Measurements from ENCODE around the gene ACY1. TPM values are rescaled to one million over a fixed set of nuclear protein-coding genes. Genes with fewer than 3 reads are reported as not detected.
A peak's percentile ranks its signal among the peaks of the same experiment; 100 is the strongest.

ACY1 gene
- total and polyA plus RNA-seq, 2 of the 13 experiments (the other 11 are each of a cell fraction or from before 2014, with no cell fraction given) = 113 to 162 TPM

DNA sequence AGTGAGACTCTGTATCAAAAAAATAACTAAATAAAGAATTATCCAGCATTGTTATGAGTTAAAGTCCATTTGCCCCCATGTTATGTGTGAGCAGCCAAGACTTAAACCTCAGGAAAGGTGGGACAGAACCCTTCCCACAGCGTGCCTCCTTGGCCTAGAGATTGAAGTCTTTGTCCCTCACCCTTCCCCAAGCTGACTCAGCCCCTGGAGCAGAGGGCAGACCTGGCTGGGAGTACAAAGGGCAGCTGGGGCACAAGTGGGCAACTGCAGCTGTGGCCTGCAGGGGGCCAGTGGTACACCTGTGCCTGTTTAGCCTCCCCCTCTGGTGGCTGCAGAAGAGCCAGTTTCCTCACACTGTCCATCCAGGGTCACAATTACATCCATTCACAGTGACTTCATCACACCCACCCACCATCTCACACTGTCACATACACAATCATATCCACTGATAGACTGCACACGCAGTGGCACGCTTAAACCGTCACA is 940 bp upstream of the ACY1 start (continued):
- TF ChIP-seq, protein P1, sequence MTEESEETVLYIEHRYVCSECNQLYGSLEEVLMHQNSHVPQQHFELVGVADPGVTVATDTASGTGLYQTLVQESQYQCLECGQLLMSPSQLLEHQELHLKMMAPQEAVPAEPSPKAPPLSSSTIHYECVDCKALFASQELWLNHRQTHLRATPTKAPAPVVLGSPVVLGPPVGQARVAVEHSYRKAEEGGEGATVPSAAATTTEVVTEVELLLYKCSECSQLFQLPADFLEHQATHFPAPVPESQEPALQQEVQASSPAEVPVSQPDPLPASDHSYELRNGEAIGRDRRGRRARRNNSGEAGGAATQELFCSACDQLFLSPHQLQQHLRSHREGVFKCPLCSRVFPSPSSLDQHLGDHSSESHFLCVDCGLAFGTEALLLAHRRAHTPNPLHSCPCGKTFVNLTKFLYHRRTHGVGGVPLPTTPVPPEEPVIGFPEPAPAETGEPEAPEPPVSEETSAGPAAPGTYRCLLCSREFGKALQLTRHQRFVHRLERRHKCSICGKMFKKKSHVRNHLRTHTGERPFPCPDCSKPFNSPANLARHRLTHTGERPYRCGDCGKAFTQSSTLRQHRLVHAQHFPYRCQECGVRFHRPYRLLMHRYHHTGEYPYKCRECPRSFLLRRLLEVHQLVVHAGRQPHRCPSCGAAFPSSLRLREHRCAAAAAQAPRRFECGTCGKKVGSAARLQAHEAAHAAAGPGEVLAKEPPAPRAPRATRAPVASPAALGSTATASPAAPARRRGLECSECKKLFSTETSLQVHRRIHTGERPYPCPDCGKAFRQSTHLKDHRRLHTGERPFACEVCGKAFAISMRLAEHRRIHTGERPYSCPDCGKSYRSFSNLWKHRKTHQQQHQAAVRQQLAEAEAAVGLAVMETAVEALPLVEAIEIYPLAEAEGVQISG (CRISPR knock-in tag; IDR thresholded peaks at IDR 0.05) = peak; percentile 66
- TF ChIP-seq MTA1 (CRISPR knock-in tag; IDR thresholded peaks at IDR 0.05; ENCODE audit: borderline replicate concordance) (no peak), ZNF776 (CRISPR knock-in tag; IDR thresholded peaks at IDR 0.05) (no peak), ZNF430 (CRISPR knock-in tag; IDR thresholded peaks at IDR 0.05) (peak; percentile 71), ADNP (CRISPR knock-in tag; IDR thresholded peaks at IDR 0.05) (peak; percentile 35; the same call in 1 of the 2 replicates), ZNF614 (CRISPR knock-in tag; IDR thresholded peaks at IDR 0.05; ENCODE audit: borderline replicate concordance) (peak; percentile 64; the same call in 1 of the 2 replicates), MAFK (conservative IDR thresholded peaks at IDR 0.05 in 1 of 2, IDR thresholded peaks at IDR 0.05 in 1 of 2; ENCODE audit: low read length in 2 of 2) (peak; percentile 63 to 75), CHCHD3 (CRISPR knock-in tag; IDR thresholded peaks at IDR 0.05) (no peak), NRL (CRISPR knock-in tag; IDR thresholded peaks at IDR 0.05; ENCODE audit: borderline replicate concordance) (no peak), ZBTB49 (CRISPR knock-in tag; IDR thresholded peaks at IDR 0.05; ENCODE audit: borderline replicate concordance) (no peak), BRD4 (CRISPR knock-in tag; IDR thresholded peaks at IDR 0.05) (no peak), ZNF34 (CRISPR knock-in tag; IDR thresholded peaks at IDR 0.05; ENCODE audit: borderline replicate concordance) (no peak), ZNF788 (CRISPR knock-in tag; IDR thresholded peaks at IDR 0.05; ENCODE audit: borderline replicate concordance) (peak; percentile 59; the same call in 1 of the 2 replicates), PHF21A (CRISPR knock-in tag; IDR thresholded peaks at IDR 0.05) (peak; percentile 76; the same call in 1 of the 2 replicates), ZMYM2 (CRISPR knock-in tag; IDR thresholded peaks at IDR 0.05) (peak; percentile 83), WIZ (CRISPR knock-in tag; IDR thresholded peaks at IDR 0.05) (no peak), ELF1 (CRISPR knock-in tag; IDR thresholded peaks at IDR 0.05) (no peak), PHF5A (CRISPR knock-in tag; IDR thresholded peaks at IDR 0.05; ENCODE audit: low read depth, unreplicated experiment) (peak; percentile 94), ZNF615 (CRISPR knock-in tag; IDR thresholded peaks at IDR 0.05; ENCODE audit: borderline replicate concordance) (no peak)
- TF ChIP-seq, protein P2, sequence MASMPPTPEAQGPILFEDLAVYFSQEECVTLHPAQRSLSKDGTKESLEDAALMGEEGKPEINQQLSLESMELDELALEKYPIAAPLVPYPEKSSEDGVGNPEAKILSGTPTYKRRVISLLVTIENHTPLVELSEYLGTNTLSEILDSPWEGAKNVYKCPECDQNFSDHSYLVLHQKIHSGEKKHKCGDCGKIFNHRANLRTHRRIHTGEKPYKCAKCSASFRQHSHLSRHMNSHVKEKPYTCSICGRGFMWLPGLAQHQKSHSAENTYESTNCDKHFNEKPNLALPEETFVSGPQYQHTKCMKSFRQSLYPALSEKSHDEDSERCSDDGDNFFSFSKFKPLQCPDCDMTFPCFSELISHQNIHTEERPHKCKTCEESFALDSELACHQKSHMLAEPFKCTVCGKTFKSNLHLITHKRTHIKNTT (CRISPR knock-in tag; IDR thresholded peaks at IDR 0.05) = no peak
- TF ChIP-seq, protein P3, sequence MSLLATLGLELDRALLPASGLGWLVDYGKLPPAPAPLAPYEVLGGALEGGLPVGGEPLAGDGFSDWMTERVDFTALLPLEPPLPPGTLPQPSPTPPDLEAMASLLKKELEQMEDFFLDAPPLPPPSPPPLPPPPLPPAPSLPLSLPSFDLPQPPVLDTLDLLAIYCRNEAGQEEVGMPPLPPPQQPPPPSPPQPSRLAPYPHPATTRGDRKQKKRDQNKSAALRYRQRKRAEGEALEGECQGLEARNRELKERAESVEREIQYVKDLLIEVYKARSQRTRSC (CRISPR knock-in tag; IDR thresholded peaks at IDR 0.05; ENCODE audit: low read depth) = no peak; the same call in 1 of the 2 replicates
- TF ChIP-seq, protein P4, sequence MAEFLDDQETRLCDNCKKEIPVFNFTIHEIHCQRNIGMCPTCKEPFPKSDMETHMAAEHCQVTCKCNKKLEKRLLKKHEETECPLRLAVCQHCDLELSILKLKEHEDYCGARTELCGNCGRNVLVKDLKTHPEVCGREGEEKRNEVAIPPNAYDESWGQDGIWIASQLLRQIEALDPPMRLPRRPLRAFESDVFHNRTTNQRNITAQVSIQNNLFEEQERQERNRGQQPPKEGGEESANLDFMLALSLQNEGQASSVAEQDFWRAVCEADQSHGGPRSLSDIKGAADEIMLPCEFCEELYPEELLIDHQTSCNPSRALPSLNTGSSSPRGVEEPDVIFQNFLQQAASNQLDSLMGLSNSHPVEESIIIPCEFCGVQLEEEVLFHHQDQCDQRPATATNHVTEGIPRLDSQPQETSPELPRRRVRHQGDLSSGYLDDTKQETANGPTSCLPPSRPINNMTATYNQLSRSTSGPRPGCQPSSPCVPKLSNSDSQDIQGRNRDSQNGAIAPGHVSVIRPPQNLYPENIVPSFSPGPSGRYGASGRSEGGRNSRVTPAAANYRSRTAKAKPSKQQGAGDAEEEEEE (CRISPR knock-in tag; IDR thresholded peaks at IDR 0.05; ENCODE audit: borderline replicate concordance) = no peak

Data from HepG2 (cell line).